ENCODE measurements around the gene ZNF808.
"Not testable (repeated sequence)": the region's sequence is repeated elsewhere in the genome, so short reads cannot be mapped to it uniquely, and the experiment has no call there.

GRCh38 chr19:52484111-52484743 is 43.2 kb upstream of the ZNF808 start:
- not testable (repeated sequence) for TF ChIP-seq TAF1 (IDR thresholded peaks at IDR 0.05; ENCODE audit: borderline replicate concordance, low read depth, low read length); POLR2A (IDR thresholded peaks at IDR 0.05; ENCODE audit: low read depth, low read length); POLR2AphosphoS5 (IDR thresholded peaks at IDR 0.05; ENCODE audit: low read depth, low read length)
